ENCODE measurements around the gene ST3GAL3. TPM values are rescaled to one million over a fixed set of nuclear protein-coding genes. Genes with fewer than 3 reads are reported as not detected.
A peak's percentile ranks its signal among the peaks of the same experiment; 100 is the strongest.

The ST3GAL3 gene
- total and polyA plus RNA-seq, 11 donors = 14.4 to 31.7 (median 26.3) TPM

DNA sequence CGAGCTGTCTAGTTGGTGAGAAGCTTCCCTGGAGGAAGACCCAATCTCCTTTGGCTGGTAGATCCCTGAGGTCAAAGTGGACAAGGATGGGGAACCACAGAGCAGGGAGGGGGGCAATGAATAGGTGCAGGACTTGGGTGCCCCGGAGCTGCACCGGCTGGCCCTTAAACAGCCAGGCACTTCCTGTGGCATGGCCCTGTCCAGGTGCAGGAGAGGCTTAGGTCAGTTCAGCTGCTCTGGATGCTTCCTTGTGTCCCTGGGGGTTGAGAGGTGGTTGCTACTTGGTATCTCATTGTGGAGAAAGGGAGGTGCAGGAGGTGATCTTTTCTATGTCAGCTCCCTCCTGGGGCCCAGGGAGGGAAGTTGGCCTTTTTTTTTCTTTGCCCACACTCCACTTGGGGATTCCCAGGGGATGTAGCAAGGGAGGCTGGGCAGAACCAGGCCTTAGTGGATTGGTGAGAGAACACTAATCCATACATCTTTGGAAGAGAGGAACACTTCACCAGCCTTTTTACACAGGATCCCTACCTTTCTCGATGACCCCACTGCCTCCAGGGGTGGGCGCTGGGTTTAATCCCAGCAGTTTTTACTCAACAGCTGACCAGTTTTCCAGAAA is 1.2 kb upstream of the ST3GAL3 start:
- Histone ChIP-seq H3K36me3 (peaks cover 0 to 63% (median 45%) of the 10 kb centered on the region in 9 donors), H3K27ac (no peak overlapping the region), H3K27me3 (no peaks in the 10 kb centered on the region), H3K4me3 (peak overlapping the region in 3 of 12 donors; percentile 71 to 92 (median 82)), H3K9me3 (no peaks in the 10 kb centered on the region), H3K4me1 (peaks cover 0 to 35% (median 16%) of the 10 kb centered on the region in 12 donors)
- intact Hi-C loops (cut with DNase I) = loop anchor here in 3 of 10 donors (2.0 to 5.0 kb wide), 4 partner anchors 54 to 241 kb away; partner anchors contain the start of genes KDM4A (in 2 of the 3) and IPO13 (in 1 of the 3)
- 66 to 81% (median 75%) methylated on average over 3 to 5 of the region's 5 CpGs for WGBS, 4 donors
- TF ChIP-seq, protein P1, sequence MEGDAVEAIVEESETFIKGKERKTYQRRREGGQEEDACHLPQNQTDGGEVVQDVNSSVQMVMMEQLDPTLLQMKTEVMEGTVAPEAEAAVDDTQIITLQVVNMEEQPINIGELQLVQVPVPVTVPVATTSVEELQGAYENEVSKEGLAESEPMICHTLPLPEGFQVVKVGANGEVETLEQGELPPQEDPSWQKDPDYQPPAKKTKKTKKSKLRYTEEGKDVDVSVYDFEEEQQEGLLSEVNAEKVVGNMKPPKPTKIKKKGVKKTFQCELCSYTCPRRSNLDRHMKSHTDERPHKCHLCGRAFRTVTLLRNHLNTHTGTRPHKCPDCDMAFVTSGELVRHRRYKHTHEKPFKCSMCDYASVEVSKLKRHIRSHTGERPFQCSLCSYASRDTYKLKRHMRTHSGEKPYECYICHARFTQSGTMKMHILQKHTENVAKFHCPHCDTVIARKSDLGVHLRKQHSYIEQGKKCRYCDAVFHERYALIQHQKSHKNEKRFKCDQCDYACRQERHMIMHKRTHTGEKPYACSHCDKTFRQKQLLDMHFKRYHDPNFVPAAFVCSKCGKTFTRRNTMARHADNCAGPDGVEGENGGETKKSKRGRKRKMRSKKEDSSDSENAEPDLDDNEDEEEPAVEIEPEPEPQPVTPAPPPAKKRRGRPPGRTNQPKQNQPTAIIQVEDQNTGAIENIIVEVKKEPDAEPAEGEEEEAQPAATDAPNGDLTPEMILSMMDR (IDR thresholded peaks at IDR 0.05) = no peak
- TF ChIP-seq POLR2A (IDR thresholded peaks at IDR 0.05) = no peak
- no peak for DNase-seq
- no peak for ATAC-seq

DNA sequence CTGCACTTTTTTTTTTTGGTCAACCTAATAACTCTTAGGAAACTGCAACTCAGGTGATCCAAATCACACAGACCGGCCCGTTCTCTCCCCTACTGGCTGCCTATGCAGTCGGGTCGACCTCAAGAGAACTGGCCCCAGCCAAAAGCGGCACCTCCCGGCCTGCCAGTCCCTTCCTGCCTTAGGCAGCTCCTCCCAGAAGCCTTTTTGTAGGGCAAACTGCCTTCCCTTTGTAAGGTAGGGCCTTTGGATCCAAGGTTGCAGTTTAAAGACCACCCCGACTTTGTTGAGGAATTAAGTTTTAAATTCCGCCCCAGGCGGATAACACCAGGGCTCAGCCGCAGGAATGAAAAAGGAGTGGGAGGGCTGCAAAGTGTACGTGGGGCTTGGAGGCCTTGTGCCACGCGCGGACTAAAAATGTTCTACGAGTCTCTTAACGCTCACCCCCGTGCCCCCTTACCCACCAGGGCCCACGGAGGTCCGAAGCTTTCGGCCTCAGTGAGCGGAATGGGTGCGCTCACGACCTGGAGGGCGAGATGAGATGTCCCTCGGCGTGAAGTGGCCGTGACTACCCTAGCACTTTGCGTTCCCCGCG is 642 bp upstream of the ST3GAL3 start:
- ATAC-seq = no peak
- H3K27ac ChIP-seq = peak overlapping the region in 7 of 12 donors; percentile 74 to 90 (median 85)
- WGBS, 4 donors = 4 to 9% (median 7%) methylated on average over 14 to 30 of the region's 30 CpGs

DNA sequence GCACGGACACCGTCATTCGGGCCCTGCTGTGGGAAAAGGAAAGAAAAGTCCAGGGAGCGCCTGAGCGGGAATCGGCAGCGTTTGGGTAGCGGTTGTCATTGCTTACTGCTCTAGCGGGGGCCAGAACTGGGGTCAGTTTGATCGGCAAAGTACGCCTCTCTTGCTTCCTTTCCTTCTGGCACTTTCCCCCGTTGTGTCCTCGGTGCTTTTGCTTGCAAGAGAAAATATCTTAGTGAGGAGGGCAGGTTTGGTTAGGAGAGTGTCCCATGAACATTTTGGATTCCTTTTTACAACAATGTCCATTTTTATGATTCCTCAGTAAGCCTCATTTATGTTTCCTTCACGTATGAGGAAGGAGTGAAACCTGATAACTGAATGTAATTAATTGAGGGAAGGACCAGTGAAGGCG is 670 bp downstream of the ST3GAL3 start:
- peaks cover 0 to 47% (median 17%) of the 10 kb centered on the region in 12 donors for H3K4me1 ChIP-seq
- intact Hi-C loops (cut with DNase I) = loop anchor here in 2 of 10 donors (5.0 kb wide), 3 partner anchors 56 to 239 kb away; partner anchors contain the start of genes KDM4A (in 2 of the 2) and IPO13 (in 1 of the 2)
- H3K27ac ChIP-seq = peak overlapping the region; percentile 7 to 90 (median 84)
- no peak for TF ChIP-seq POLR2A (IDR thresholded peaks at IDR 0.05)
- TF ChIP-seq, protein P1 (IDR thresholded peaks at IDR 0.05) = no peak
- no peaks in the 10 kb centered on the region for H3K27me3 ChIP-seq
- peak in 1 of 5 donors; percentile 15 for DNase-seq
- peak overlapping the region; percentile 71 to 95 (median 86) for H3K4me3 ChIP-seq
- ATAC-seq = no peak
- no peaks in the 10 kb centered on the region for H3K9me3 ChIP-seq
- 1% methylated on average over 15 of the region's 15 CpGs for WGBS, 4 donors
- H3K36me3 ChIP-seq = peaks cover 0 to 44% (median 26%) of the 10 kb centered on the region in 9 donors

More for the DNA sequence above, 642 bp upstream of the ST3GAL3 start:
- Histone ChIP-seq H3K36me3 (peaks cover 0 to 57% (median 39%) of the 10 kb centered on the region in 9 donors), H3K4me1 (peaks cover 0 to 41% (median 16%) of the 10 kb centered on the region in 12 donors), H3K4me3 (peak overlapping the region; percentile 32 to 95 (median 85)), H3K27me3 (no peaks in the 10 kb centered on the region), H3K9me3 (no peaks in the 10 kb centered on the region)
- intact Hi-C loops (cut with DNase I) = loop anchor here in 3 of 10 donors (2.0 to 5.0 kb wide), 4 partner anchors 54 to 241 kb away; partner anchors contain the start of genes KDM4A (in 2 of the 3) and IPO13 (in 1 of the 3)
- DNase-seq = no peak
- TF ChIP-seq, protein P1 (IDR thresholded peaks at IDR 0.05) = no peak
- no peak for TF ChIP-seq POLR2A (IDR thresholded peaks at IDR 0.05)

DNA sequence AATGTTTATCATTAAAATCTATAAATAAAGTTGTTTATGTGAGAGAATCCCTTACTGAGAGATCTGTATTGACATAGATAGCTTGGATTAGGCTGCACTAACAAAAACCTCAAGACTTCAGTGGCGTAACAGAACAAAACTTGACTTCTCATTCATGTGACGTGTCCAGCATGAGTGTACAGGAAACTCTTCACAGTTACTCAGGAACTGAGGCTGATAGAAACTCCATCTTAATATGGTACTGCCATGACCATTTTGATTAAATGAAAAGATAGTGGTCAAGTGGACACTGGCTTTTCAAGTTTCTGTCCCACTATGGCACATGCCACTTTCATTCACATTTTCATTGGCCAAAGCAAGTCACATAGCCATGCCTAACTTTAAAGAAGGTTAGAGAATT is 3.7 kb downstream of the ST3GAL3 start:
- DNase-seq (no peak), ATAC-seq (no peak)
- H3K27me3 ChIP-seq = no peaks in the 10 kb centered on the region
- peaks cover 0 to 46% (median 17%) of the 10 kb centered on the region in 12 donors for H3K4me1 ChIP-seq
- peaks cover 0 to 18% (median 2%) of the 10 kb centered on the region in 9 donors for H3K36me3 ChIP-seq
- no peaks in the 10 kb centered on the region for H3K9me3 ChIP-seq
- no peak overlapping the region for H3K4me3 ChIP-seq
- H3K27ac ChIP-seq = no peak overlapping the region
- intact Hi-C loops (cut with DNase I) = no loop called here
- WGBS, 4 donors = 82 to 92% (median 90%) methylated on average over 2 of the region's 2 CpGs
- TF ChIP-seq, protein P1 (IDR thresholded peaks at IDR 0.05) = no peak
- TF ChIP-seq POLR2A (IDR thresholded peaks at IDR 0.05) = no peak
